Central memory CD8-positive, alpha-beta T cell (primary cell): ENCODE measurements around the gene PRKCE.

Experiments used
- ATAC-seq: fragments of 150-1000 bp; cut with Tn5 transposase; replicated peaks from 2 replicates; pipeline ENCODE4 v1.10.0; 2022; ENCODE audit warnings: mild to moderate bottlenecking, moderate FRiP score, moderate number of reproducible peaks; ENCODE audit not compliant: poor library complexity, severe bottlenecking; ENCODE audit errors: extremely low read depth
- DNase-seq, 2 donors: peaks; one replicate each; pipeline ENCODE4 v3.0.0; 2021; ENCODE audit warnings: low spot score in 2 of 2
- H3K27ac Mint-ChIP-seq: one replicate; pipeline ENCODE4 v1.8.0; 2022; ENCODE audit warnings: low read depth, mild to moderate bottlenecking, moderate library complexity, mixed read lengths
- H3K27me3 Mint-ChIP-seq: one replicate; pipeline ENCODE4 v1.8.0; 2022; ENCODE audit warnings: mixed read lengths
- H3K36me3 Mint-ChIP-seq: one replicate; pipeline ENCODE4 v1.8.0; 2022; ENCODE audit warnings: mild to moderate bottlenecking, moderate library complexity, mixed read lengths; ENCODE audit not compliant: insufficient read depth
- H3K4me1 Mint-ChIP-seq: one replicate; pipeline ENCODE4 v1.8.0; 2022; ENCODE audit warnings: mixed read lengths
- H3K4me3 Mint-ChIP-seq: one replicate; pipeline ENCODE4 v1.8.0; 2022; ENCODE audit warnings: mild to moderate bottlenecking, moderate library complexity, mixed read lengths
- H3K9me3 Mint-ChIP-seq: one replicate; pipeline ENCODE4 v1.8.0; 2022; ENCODE audit warnings: mixed read lengths

Gene PRKCE

DNA sequence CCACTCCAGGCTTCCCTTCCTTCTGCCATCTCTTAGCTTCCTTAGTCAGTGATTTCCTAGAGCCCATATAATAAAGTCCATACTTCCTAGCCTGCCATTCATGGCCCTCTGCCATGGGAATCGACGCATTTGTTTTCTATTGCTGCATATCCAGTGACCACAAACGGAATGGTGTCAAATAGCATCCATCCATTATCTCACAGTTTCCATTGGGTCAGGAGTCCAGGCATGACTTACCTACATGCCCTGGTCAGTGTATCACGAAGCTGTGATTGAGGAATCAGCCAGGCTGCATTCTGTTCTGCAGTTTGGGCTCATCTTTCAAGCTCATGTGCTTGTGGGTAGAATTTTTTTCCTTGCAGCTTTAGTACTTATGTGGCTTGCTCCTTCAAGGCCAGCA, 436.0 kb downstream of the PRKCE start:
- ATAC-seq (no peak), DNase-seq (no peak)
- Mint-ChIP-seq H3K27ac (no peak overlapping the region), H3K4me1 (peaks cover 1% of the 10 kb centered on the region), H3K27me3 (no peaks in the 10 kb centered on the region), H3K36me3 (peaks cover 15% of the 10 kb centered on the region), H3K9me3 (no peaks in the 10 kb centered on the region), H3K4me3 (no peak overlapping the region)

- ATAC-seq (no peak), DNase-seq (no peak)
- Mint-ChIP-seq H3K4me1 (no peaks in the 10 kb centered on the region), H3K9me3 (no peaks in the 10 kb centered on the region), H3K4me3 (no peak overlapping the region), H3K27me3 (no peaks in the 10 kb centered on the region), H3K36me3 (peaks cover 10% of the 10 kb centered on the region), H3K27ac (no peak overlapping the region)
Measured at GRCh38 chr2:46091004-46091403, 439.5 kb downstream of the PRKCE start.

DNA sequence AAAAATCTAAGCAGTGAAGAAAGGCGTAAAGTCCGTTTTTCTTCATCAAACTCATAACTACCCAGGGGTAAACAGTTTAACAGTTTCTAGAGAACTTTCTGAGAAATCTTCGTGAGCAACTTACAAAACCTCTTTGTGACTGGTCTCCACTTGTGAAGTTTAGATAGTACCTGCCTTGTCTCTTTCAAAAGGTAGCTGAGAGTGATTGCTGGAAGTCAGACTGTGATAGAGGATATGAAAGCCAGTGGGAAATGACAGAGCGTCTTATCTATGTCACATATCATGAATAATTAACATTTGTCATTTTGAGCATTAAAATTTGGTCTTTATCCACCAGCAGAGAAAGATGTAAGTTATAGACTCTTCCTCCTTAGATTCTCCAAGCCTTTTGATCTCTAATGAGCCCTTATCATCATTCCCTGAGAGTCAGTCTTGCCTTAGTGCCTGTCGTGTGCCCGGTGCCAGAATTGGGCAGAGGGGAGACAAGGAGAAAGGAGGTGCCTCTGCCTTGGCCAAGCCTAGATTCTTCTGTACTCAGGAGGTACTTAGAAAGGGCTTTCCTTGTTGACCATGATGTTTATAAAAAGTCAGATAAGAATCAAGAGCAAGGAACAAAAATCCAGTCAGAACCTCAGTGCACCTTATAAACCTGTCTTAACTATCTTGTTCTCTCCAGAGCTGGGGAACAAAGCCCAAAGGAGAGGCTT, 440.6 kb downstream of the PRKCE start:
- Mint-ChIP-seq H3K9me3 (no peaks in the 10 kb centered on the region), H3K27me3 (no peaks in the 10 kb centered on the region), H3K4me1 (no peaks in the 10 kb centered on the region), H3K4me3 (no peak overlapping the region), H3K27ac (no peak overlapping the region), H3K36me3 (peaks cover 8% of the 10 kb centered on the region)
- no peak for DNase-seq
- ATAC-seq: no peak

GRCh38 chr2:46094689-46095088, 443.2 kb downstream of the PRKCE start:
- Mint-ChIP-seq H3K4me3 (no peak overlapping the region), H3K27me3 (no peaks in the 10 kb centered on the region), H3K4me1 (no peaks in the 10 kb centered on the region), H3K36me3 (peaks cover 3% of the 10 kb centered on the region), H3K27ac (no peak overlapping the region), H3K9me3 (no peaks in the 10 kb centered on the region)
- no peak for DNase-seq
- ATAC-seq: no peak

GRCh38 chr2:46095830-46096229, 444.4 kb downstream of the PRKCE start:
- ATAC-seq: no peak
- peaks cover 1% of the 10 kb centered on the region for H3K36me3 Mint-ChIP-seq
- no peaks in the 10 kb centered on the region for H3K9me3 Mint-ChIP-seq
- no peak overlapping the region for H3K4me3 Mint-ChIP-seq
- DNase-seq: no peak
- H3K27me3 Mint-ChIP-seq: no peaks in the 10 kb centered on the region
- H3K4me1 Mint-ChIP-seq: no peaks in the 10 kb centered on the region
- no peak overlapping the region for H3K27ac Mint-ChIP-seq

- H3K4me3 Mint-ChIP-seq: no peak overlapping the region
- H3K27ac Mint-ChIP-seq: no peak overlapping the region
- H3K4me1 Mint-ChIP-seq: no peaks in the 10 kb centered on the region
- no peaks in the 10 kb centered on the region for H3K9me3 Mint-ChIP-seq
- ATAC-seq (no peak), DNase-seq (no peak)
- peaks cover 1% of the 10 kb centered on the region for H3K36me3 Mint-ChIP-seq
- no peaks in the 10 kb centered on the region for H3K27me3 Mint-ChIP-seq
Measured at GRCh38 chr2:46096260-46096659, 444.8 kb downstream of the PRKCE start.

DNA sequence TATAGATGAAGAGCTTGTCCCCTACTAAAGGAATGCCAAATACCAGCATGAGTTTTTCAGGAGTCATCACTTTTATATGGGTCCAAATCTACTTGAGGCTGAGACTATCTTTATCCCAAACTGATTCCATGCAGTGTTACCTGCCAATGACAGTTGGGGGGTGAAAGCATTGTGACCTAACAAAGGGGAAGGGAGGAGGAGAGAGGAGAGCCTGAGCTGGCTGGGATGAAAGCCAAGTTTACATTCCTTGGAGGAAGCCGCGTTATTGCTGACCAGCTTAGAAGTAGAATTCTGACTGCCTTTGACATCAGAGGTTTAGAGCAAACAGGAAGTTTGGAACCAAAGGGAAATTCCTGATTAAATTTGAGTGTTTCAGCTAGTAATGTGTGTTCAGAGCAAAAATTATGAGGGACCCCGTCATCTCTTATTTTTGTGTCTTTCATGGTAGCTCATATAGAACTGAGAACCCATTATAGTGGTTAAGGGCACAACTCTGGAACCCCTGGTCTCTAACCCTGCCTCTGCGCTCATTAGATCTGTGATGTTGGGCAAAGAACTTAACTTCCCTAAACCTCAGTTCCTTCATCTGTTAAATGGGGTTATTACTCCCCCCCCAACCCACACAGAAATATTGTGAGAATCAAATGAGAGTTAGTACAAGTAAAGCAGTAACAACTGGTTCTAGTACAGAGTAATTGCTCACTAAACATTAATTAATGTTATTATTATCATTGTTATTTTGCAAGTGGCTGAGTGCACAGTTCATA, 446.4 kb downstream of the PRKCE start:
- ATAC-seq (no peak), DNase-seq (no peak)
- Mint-ChIP-seq H3K9me3 (no peaks in the 10 kb centered on the region), H3K4me1 (no peaks in the 10 kb centered on the region), H3K4me3 (no peak overlapping the region), H3K27ac (no peak overlapping the region), H3K27me3 (no peaks in the 10 kb centered on the region), H3K36me3 (peaks cover 1% of the 10 kb centered on the region)

DNA sequence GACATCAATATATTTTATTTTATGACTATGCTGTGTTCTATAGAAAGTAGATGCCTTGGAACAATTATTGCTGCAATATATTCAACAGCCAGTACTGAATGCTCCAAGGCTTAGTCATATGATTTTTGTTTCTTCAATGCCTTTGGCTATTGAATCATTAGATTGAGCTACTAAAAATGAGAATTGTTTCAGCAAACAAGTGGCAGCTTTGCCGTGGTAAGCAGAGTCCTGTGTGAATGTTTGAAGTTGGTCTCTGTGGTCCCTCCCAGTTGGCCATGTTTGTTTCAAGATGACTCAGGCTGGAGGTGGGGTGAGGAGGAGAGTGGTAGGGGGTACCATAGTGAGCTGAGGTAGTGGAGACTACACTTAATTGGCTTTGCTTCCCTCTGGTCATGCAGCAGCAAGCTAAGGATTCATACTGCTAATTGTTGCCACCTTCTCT, 447.2 kb downstream of the PRKCE start:
- Mint-ChIP-seq H3K27ac (no peak overlapping the region), H3K4me3 (no peak overlapping the region), H3K4me1 (no peaks in the 10 kb centered on the region), H3K27me3 (no peaks in the 10 kb centered on the region), H3K36me3 (peaks cover 1% of the 10 kb centered on the region), H3K9me3 (no peaks in the 10 kb centered on the region)
- no peak for DNase-seq
- ATAC-seq: no peak

DNA sequence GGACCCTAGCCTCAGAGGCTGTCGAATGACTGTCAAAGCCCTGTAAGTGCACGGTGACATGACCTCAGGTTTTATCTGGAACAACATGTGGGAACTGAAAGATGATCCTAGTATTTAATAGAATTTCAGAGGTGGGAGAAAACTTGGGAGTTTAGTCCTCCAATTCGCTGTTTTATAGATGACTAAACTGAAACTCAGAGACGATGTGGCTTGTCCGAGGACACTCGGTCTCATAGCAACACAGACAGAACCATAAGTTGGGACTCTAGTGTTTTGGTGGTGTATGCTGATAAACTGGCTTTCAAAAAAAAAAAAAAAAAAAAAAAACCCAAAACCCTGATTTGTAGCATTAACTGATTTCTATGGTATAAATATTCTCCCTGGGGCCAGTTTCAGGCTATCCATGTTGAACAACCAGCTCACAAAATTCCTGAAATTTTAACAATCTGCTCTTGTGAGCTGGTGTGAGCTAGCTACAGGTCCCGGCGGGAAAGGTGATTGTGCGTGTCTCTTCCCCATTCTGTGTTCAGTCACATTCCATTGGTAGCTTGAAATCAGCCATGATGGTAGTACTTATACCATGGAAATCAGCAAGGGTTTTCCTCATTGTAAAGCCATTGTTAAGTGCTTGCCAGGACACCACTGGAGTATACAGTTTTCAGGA, 450.2 kb downstream of the PRKCE start:
- Mint-ChIP-seq H3K27ac (no peak overlapping the region), H3K27me3 (no peaks in the 10 kb centered on the region), H3K9me3 (peaks cover 13% of the 10 kb centered on the region), H3K4me3 (no peak overlapping the region), H3K4me1 (no peaks in the 10 kb centered on the region), H3K36me3 (peaks cover 3% of the 10 kb centered on the region)
- ATAC-seq: no peak
- no peak for DNase-seq

DNA sequence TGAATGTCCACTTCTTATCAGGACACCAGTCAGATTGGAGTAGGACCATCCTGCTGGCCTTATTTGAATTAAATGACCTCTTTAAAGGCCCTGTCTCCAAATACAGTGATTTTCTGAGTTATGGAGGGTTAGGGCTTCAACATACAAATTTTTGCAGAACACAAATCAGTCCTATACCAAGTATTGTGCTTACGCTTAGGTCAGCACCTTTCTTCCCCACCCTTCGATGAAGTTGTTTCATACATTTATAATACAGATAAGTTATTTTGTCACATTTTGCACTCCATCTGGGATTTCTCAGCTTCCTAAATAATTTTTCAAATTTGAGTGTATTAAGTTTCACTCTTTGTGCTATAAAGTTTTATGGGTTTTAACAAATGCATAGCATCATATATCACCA, 455.2 kb downstream of the PRKCE start:
- ATAC-seq (no peak), DNase-seq (no peak)
- H3K36me3 Mint-ChIP-seq: peaks cover 4% of the 10 kb centered on the region
- no peaks in the 10 kb centered on the region for H3K4me1 Mint-ChIP-seq
- peaks cover 13% of the 10 kb centered on the region for H3K9me3 Mint-ChIP-seq
- H3K27ac Mint-ChIP-seq: no peak overlapping the region
- no peaks in the 10 kb centered on the region for H3K27me3 Mint-ChIP-seq
- no peak overlapping the region for H3K4me3 Mint-ChIP-seq

DNA sequence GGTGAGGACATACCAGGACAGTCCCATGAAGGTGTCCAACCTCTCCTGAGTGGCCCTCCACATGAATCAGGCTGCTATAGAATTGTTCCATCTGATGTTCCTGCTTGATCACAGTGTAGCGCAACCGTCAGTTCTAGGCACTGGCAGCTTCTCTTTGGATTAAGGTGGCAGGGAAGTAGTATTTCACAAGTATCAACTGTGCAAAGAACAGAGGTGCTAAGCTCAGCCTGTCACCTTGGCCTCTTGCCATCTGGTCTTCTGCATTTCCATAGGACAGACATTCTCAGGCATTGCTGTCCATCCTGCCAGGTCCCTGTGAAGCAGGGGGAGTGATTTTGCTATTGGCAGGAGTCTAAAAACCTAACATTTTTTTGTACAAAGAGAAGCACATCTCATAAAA, 463.5 kb downstream of the PRKCE start:
- H3K4me1 Mint-ChIP-seq: peaks cover 6% of the 10 kb centered on the region
- H3K4me3 Mint-ChIP-seq: no peak overlapping the region
- DNase-seq (no peak), ATAC-seq (no peak)
- no peaks in the 10 kb centered on the region for H3K27me3 Mint-ChIP-seq
- H3K9me3 Mint-ChIP-seq: no peaks in the 10 kb centered on the region
- H3K36me3 Mint-ChIP-seq: no peaks in the 10 kb centered on the region
- no peak overlapping the region for H3K27ac Mint-ChIP-seq

DNA sequence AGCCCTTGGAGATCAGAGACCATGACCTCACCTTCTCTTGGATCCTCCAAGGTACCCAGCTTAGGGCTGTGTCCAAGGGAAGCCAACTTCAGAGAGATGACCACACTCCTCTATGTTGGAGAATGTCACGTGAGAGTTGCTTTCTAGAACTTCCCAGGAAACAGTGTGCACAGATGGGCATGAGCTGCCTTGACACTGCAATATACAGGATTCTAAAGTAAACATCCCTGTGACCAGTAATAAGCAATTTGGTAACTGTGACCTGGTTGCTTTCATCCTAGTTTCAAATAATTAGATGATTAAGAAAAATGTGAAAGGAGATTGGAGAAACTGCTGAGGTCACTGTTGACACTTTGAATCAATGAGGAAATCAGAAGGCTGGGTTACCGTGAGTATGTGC, 464.7 kb downstream of the PRKCE start:
- ATAC-seq: no peak
- DNase-seq: no peak
- Mint-ChIP-seq H3K9me3 (no peaks in the 10 kb centered on the region), H3K4me3 (no peak overlapping the region), H3K36me3 (no peaks in the 10 kb centered on the region), H3K27me3 (no peaks in the 10 kb centered on the region), H3K27ac (no peak overlapping the region), H3K4me1 (peaks cover 6% of the 10 kb centered on the region)

- Mint-ChIP-seq H3K27ac (no peak overlapping the region), H3K36me3 (no peaks in the 10 kb centered on the region), H3K4me1 (peaks cover 6% of the 10 kb centered on the region), H3K9me3 (no peaks in the 10 kb centered on the region), H3K4me3 (no peak overlapping the region), H3K27me3 (no peaks in the 10 kb centered on the region)
- no peak for DNase-seq
- ATAC-seq: no peak
Measured at GRCh38 chr2:46116553-46116991, 465.1 kb downstream of the PRKCE start.
